GM12801 (cell line): ENCODE data around the gene GTF3C5.

ENCODE experiments used
- CTCF ChIP-seq: IDR thresholded peaks from one replicate; pipeline ENCODE4 v1.5.1; 2011; ENCODE audit warnings: control low read depth; ENCODE audit not compliant: insufficient read length; ENCODE audit errors: extremely low read depth

The GTF3C5 gene

GRCh38 chr9:133105461-133105770 is 74.6 kb downstream of the GTF3C5 start:
- TF ChIP-seq CTCF, result no peak

GRCh38 chr9:133106511-133107244 is 75.9 kb downstream of the GTF3C5 start:
- TF ChIP-seq CTCF, result no peak

- TF ChIP-seq CTCF, result no peak
Measured at GRCh38 chr9:133107245-133107722, 76.5 kb downstream of the GTF3C5 start.
